H1 (cell line): ENCODE measurements around the gene CASQ2. TPM values are rescaled to one million over a fixed set of nuclear protein-coding genes. Genes with fewer than 3 reads are reported as not detected.

Experiments used
- CTCF ChIA-PET: fragments of 300-600 bp; sonication (Branson Sonifier 250); formaldehyde crosslinking; loops from one replicate; lab custom pipeline; 2021; ENCODE audit not compliant: partially characterized antibody; lab: Charles Lee
- POLR2A ChIA-PET: fragments of 300-600 bp; sonication (Branson Sonifier 250); formaldehyde crosslinking; loops from one replicate; lab custom pipeline; 2021; ENCODE audit warnings: inconsistent platforms; ENCODE audit not compliant: partially characterized antibody; lab: Charles Lee
- DNase-seq, 2 experiments: peaks; one replicate each; pipeline versions ENCODE4 v3.0.0 to v3.0.0-alpha.2; 2010 to 2022; ENCODE audit warnings: low spot score in 2 of 2, low read depth in 1 of 2, mixed read lengths in 1 of 2
- FAIRE-seq: peaks from 2 replicates; lab custom pipeline; 2011; peaks lifted over from hg19 to GRCh38; lab: Jason Lieb, UNC
- H2AFZ ChIP-seq: 2 replicates; pipeline ENCODE4 v1.8.1; 2012; ENCODE audit warnings: low read length, inconsistent platforms
- H2AK5ac ChIP-seq: 2 replicates; pipeline ENCODE4 v1.6.1; 2013; ENCODE audit warnings: low read depth, low read length
- H2BK120ac ChIP-seq: replicated peaks from 2 replicates; pipeline ENCODE3; 2013; ENCODE audit warnings: low read depth, low read length, inconsistent platforms
- H2BK12ac ChIP-seq: 2 replicates; pipeline ENCODE4 v1.6.1; 2013; ENCODE audit warnings: low read depth, low read length
- H2BK15ac ChIP-seq: 2 replicates; pipeline ENCODE4 v1.6.1; 2013; ENCODE audit warnings: low read length
- H2BK20ac ChIP-seq: 2 replicates; pipeline ENCODE4 v1.6.1; 2013; ENCODE audit warnings: low read length
- H2BK5ac ChIP-seq: 2 replicates; pipeline ENCODE4 v1.6.1; 2013; ENCODE audit warnings: low read depth, low read length
- H3K14ac ChIP-seq: 2 replicates; pipeline ENCODE4 v1.6.1; 2013; ENCODE audit warnings: inconsistent platforms; ENCODE audit not compliant: insufficient read length
- H3K18ac ChIP-seq: 2 replicates; pipeline ENCODE4 v1.6.1; 2013; ENCODE audit warnings: low read length; ENCODE audit errors: extremely low read depth
- H3K23ac ChIP-seq: 2 replicates; pipeline ENCODE4 v1.6.1; 2013; ENCODE audit warnings: inconsistent platforms; ENCODE audit not compliant: insufficient read length
- H3K23me2 ChIP-seq: 2 replicates; pipeline ENCODE4 v1.6.1; 2013; ENCODE audit warnings: low read depth, low read length
- H3K27ac ChIP-seq: 2 replicates; pipeline ENCODE4 v1.6.1; 2011; ENCODE audit warnings: low read depth, low read length, inconsistent platforms
- H3K27me3 ChIP-seq, 4 experiments: replicated peaks in 1 of 4; 1 replicate in 1 of 4; 2 replicates in 3 of 4; pipeline versions ENCODE4 v1.6.1 to v1.8.1; 2011 to 2013; ENCODE audit warnings: low read length in 3 of 4, mild to moderate bottlenecking in 3 of 4, inconsistent platforms in 2 of 4, mixed read lengths in 2 of 4, moderate library complexity in 1 of 4; ENCODE audit not compliant: control insufficient read depth in 3 of 4, insufficient read depth in 3 of 4; ENCODE audit errors: extremely low read depth in 1 of 4
- H3K36me3 ChIP-seq, 4 experiments: 2 replicates each; pipeline versions ENCODE4 v1.6.1 to v1.8.1; 2011 to 2013; ENCODE audit warnings: mild to moderate bottlenecking in 4 of 4, low read length in 3 of 4, moderate library complexity in 2 of 4, control low read depth in 1 of 4, inconsistent platforms in 1 of 4; ENCODE audit not compliant: insufficient read depth in 4 of 4, control insufficient read depth in 2 of 4
- H3K4ac ChIP-seq: replicated peaks from 2 replicates; pipeline ENCODE3; 2013; ENCODE audit warnings: low read length, low read depth, mixed read lengths, inconsistent platforms; ENCODE audit not compliant: insufficient read length
- H3K4me1 ChIP-seq, 4 experiments: replicated peaks in 1 of 4; 1 replicate in 1 of 4; 2 replicates in 3 of 4; pipeline versions ENCODE4 v1.6.1 to v1.8.1; 2011 to 2013; ENCODE audit warnings: low read length in 3 of 4, inconsistent platforms in 2 of 4, mixed read lengths in 1 of 4; ENCODE audit not compliant: insufficient read depth in 4 of 4, control insufficient read depth in 3 of 4
- H3K4me2 ChIP-seq, 2 experiments: 2 replicates each; pipeline versions ENCODE4 v1.6.1 to v1.8.1; 2011 to 2013; ENCODE audit warnings: low read depth in 2 of 2, low read length in 2 of 2, control low read depth in 1 of 2, inconsistent platforms in 1 of 2, mild to moderate bottlenecking in 1 of 2; ENCODE audit not compliant: insufficient read depth in 1 of 2
- H3K4me3 ChIP-seq, 4 experiments: fragments of 200-600, 300-600 bp in 1 of 4; sonication (generic), shearing (Covaris generic), sonication (Bioruptor Twin) in 1 of 4; 2 replicates each; pipeline versions ENCODE4 v1.5.1 to v1.8.1; 2011 to 2016; ENCODE audit warnings: low read length in 4 of 4, low read depth in 3 of 4, control low read depth in 2 of 4, inconsistent platforms in 2 of 4, mild to moderate bottlenecking in 2 of 4, mixed read lengths in 1 of 4, moderate library complexity in 1 of 4; ENCODE audit not compliant: insufficient read depth in 2 of 4; ENCODE audit errors: extremely low read depth in 1 of 4
- H3K56ac ChIP-seq: replicated peaks from 2 replicates; pipeline ENCODE3; 2013; ENCODE audit warnings: low read depth, mild to moderate bottlenecking, mixed read lengths, low read length, inconsistent platforms; ENCODE audit not compliant: insufficient read length
- H3K79me1 ChIP-seq: 2 replicates; pipeline ENCODE4 v1.6.1; 2013; ENCODE audit warnings: low read depth, low read length, control low read depth
- H3K79me2 ChIP-seq, 2 experiments: 2 replicates each; pipeline versions ENCODE4 v1.6.1 to v1.8.1; 2012 to 2013; ENCODE audit warnings: low read length in 2 of 2, mild to moderate bottlenecking in 2 of 2, inconsistent platforms in 1 of 2; ENCODE audit not compliant: insufficient read depth in 2 of 2, control insufficient read depth in 1 of 2
- H3K9ac ChIP-seq, 4 experiments: replicated peaks in 1 of 4; 1 replicate in 1 of 4; 2 replicates in 3 of 4; pipeline versions ENCODE4 v1.6.1 to v1.8.1; 2011 to 2013; ENCODE audit warnings: low read depth in 3 of 4, low read length in 3 of 4, control low read depth in 2 of 4, mild to moderate bottlenecking in 2 of 4, moderate library complexity in 2 of 4, inconsistent platforms in 1 of 4; ENCODE audit errors: extremely low read depth in 1 of 4
- H3K9me3 ChIP-seq, 2 experiments: 2 replicates each; pipeline versions ENCODE4 v1.6.1 to v1.8.1; 2012 to 2013; ENCODE audit warnings: mild to moderate bottlenecking in 2 of 2, moderate library complexity in 2 of 2, control low read depth in 1 of 2, inconsistent platforms in 1 of 2, low read depth in 1 of 2, low read length in 1 of 2, mixed read lengths in 1 of 2; ENCODE audit not compliant: insufficient read depth in 2 of 2
- H4K20me1 ChIP-seq, 2 experiments: replicated peaks in 1 of 2; 2 replicates each; pipeline versions ENCODE3 to v1.8.1; 2011 to 2013; ENCODE audit warnings: inconsistent platforms in 2 of 2, low read length in 2 of 2, mild to moderate bottlenecking in 1 of 2; ENCODE audit not compliant: insufficient read depth in 2 of 2, control insufficient read depth in 1 of 2
- H4K5ac ChIP-seq: 2 replicates; pipeline ENCODE4 v1.6.1; 2013; ENCODE audit warnings: low read length, low read depth, mixed read lengths, inconsistent platforms; ENCODE audit not compliant: insufficient read length
- H4K8ac ChIP-seq: 2 replicates; pipeline ENCODE4 v1.8.0; 2013; ENCODE audit warnings: mild to moderate bottlenecking, moderate library complexity, low read length, inconsistent platforms; ENCODE audit not compliant: insufficient read depth; ENCODE audit errors: extremely low read depth
- H4K91ac ChIP-seq: replicated peaks from 2 replicates; pipeline ENCODE3; 2013; ENCODE audit warnings: low read length, mixed read lengths, inconsistent platforms; ENCODE audit not compliant: insufficient read length
- BACH1 ChIP-seq: IDR thresholded peaks from 2 replicates; pipeline ENCODE4 v1.6.1; 2012; ENCODE audit warnings: low read length, improper control_type of control experiment
- GTF2F1 ChIP-seq: IDR thresholded peaks from 2 replicates; pipeline ENCODE4 v1.6.1; 2012; ENCODE audit warnings: low read depth, low read length, improper control_type of control experiment, borderline replicate concordance
- WGBS, 2 experiments: shearing (Covaris generic) in 1 of 2; methylation state at CpG; one replicate each; pipeline versions ENCODE4 v1.1.6 to v1.1.7; 2013 to 2015; ENCODE audit warnings: low lambda C conversion rate in 2 of 2, mixed read lengths in 2 of 2, inconsistent platforms in 1 of 2, low coverage in 1 of 2, missing lambda C conversion rate in 1 of 2; ENCODE audit not compliant: insufficient replicate concordance in 2 of 2, insufficient coverage in 1 of 2, insufficient read length in 1 of 2; ENCODE audit errors: extremely low coverage in 1 of 2, missing lambda C conversion rate in 1 of 2; 5-methylcytosine and 5-hydroxymethylcytosine counted together
- polyA plus RNA-seq, 7 experiments: library from polyadenylated mRNA; depleted of rRNA in 3 of 7; stranded (reverse) in 5 of 7; unstranded in 2 of 7; fragments of >200 nt in 5 of 7; fragments of 200-250 nt in 2 of 7; gene quantifications; 1 replicate in 5 of 7; 2 replicates in 1 of 7; 4 replicates in 1 of 7; pipeline versions ENCODE4 v1.2.1 to v1.2.3, GENCODE V29; 2011 to 2013; ENCODE audit warnings: missing spikeins in 2 of 7, mixed read lengths in 2 of 7
- total RNA-seq: library from RNA; stranded (reverse); fragmentation: NEBNext Ultra II Directional; extraction: Animal tissue kit (Norgen Biotek cat#: 25700); gene quantifications from 2 replicates; pipeline ENCODE4 v1.2.1, GENCODE V29; 2021

Gene CASQ2
- total and polyA plus RNA-seq, 2 of the 8 experiments (the other 6 are each of a cell fraction or from before 2014, with no cell fraction given): not detected

- Histone ChIP-seq H2BK12ac (no peak overlapping the region), H2AFZ (no peak overlapping the region), H2BK15ac (no peak overlapping the region), H3K14ac (no peak overlapping the region), H4K91ac (no peak overlapping the region), H3K18ac (no peak overlapping the region), H3K4ac (no peak overlapping the region), H2BK120ac (no peak overlapping the region), H3K79me1 (no peaks in the 10 kb centered on the region), H4K8ac (no peak overlapping the region), H2BK5ac (no peak overlapping the region), H3K79me2 (no peaks in the 10 kb centered on the region; a peak in 1 of 4 replicates), H3K4me2 (no peak overlapping the region), H4K20me1 (peaks cover 0 to 2% of the 10 kb centered on the region in 2 experiments), H3K36me3 (peaks cover 0 to 7% (median 2%) of the 10 kb centered on the region in 4 experiments; a peak in 4 of 8 replicates), H3K4me1 (peaks cover 0 to 2% (median 0%) of the 10 kb centered on the region in 4 experiments; a peak in 1 of 7 replicates), H3K4me3 (no peak overlapping the region), H3K23me2 (no peaks in the 10 kb centered on the region), H3K9me3 (no peaks in the 10 kb centered on the region), H3K27ac (no peak overlapping the region), H4K5ac (no peak overlapping the region), H3K56ac (no peak overlapping the region), H2AK5ac (no peak overlapping the region), H3K23ac (no peak overlapping the region), H2BK20ac (no peak overlapping the region), H3K9ac (no peak overlapping the region), H3K27me3 (no peaks in the 10 kb centered on the region)
- 89% methylated on average over 13 of the region's 13 CpGs; no CpG with 5 or more reads in 1 of the 2 experiments for WGBS, 2 experiments
- ChIA-PET CTCF (interaction anchor here (0.6 to 2.5 kb wide), 7 partner anchors 12 to 63 kb away, joined by 3 to 17 read pairs (median 4); no protein-coding TSS in a partner anchor), POLR2A (interaction anchor here (0.8 kb wide), 1 partner anchor 9 kb away, joined by 3 read pairs; no protein-coding TSS in a partner anchor)
- no peak for FAIRE-seq
- no peak for DNase-seq
- TF ChIP-seq BACH1 (no peak), GTF2F1 (no peak)
These were observed 96.1 kb downstream of the CASQ2 start for GRCh38 chr1:115672224-115673009.
